LNCaP clone FGC (cell line): ENCODE data around the gene REG1A.

Experiments
- DNase-seq: peaks from one replicate; pipeline ENCODE4 v3.0.0-alpha.2; 2011; ENCODE audit warnings: low read depth
- H3K4me3 ChIP-seq: 2 replicates; pipeline ENCODE4 v1.5.1; 2011; ENCODE audit warnings: mild to moderate bottlenecking, low read depth, low read length, control low read depth
- TF ChIP-seq, protein P1 (sequence below): IDR thresholded peaks from 2 replicates; pipeline ENCODE4 v1.5.1; 2012; ENCODE audit warnings: mild to moderate bottlenecking; ENCODE audit not compliant: control insufficient read depth, insufficient read depth; ENCODE audit errors: extremely low read depth

The REG1A gene

DNA sequence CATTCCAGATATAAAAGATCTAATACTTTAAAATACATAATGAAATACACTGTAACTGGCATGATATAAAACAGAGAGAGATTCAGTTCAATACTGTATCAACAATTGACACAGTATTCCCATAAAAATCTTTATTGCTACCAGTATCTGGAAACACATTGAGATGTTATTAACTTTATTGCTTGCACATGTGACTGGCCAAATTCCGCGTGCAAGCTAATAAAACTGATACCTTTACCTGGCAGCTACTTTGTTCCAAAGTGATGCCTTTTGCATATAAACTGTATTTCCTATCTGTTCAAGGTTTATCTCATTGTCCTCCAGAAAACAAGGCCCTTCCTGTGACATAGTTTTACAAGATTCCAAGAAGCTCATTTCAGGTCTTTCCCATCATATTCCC, 17.1 kb upstream of the REG1A start:
- DNase-seq: peak; percentile 64
- TF ChIP-seq, protein P1, sequence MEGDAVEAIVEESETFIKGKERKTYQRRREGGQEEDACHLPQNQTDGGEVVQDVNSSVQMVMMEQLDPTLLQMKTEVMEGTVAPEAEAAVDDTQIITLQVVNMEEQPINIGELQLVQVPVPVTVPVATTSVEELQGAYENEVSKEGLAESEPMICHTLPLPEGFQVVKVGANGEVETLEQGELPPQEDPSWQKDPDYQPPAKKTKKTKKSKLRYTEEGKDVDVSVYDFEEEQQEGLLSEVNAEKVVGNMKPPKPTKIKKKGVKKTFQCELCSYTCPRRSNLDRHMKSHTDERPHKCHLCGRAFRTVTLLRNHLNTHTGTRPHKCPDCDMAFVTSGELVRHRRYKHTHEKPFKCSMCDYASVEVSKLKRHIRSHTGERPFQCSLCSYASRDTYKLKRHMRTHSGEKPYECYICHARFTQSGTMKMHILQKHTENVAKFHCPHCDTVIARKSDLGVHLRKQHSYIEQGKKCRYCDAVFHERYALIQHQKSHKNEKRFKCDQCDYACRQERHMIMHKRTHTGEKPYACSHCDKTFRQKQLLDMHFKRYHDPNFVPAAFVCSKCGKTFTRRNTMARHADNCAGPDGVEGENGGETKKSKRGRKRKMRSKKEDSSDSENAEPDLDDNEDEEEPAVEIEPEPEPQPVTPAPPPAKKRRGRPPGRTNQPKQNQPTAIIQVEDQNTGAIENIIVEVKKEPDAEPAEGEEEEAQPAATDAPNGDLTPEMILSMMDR: no peak
- H3K4me3 ChIP-seq: no peak overlapping the region

DNA sequence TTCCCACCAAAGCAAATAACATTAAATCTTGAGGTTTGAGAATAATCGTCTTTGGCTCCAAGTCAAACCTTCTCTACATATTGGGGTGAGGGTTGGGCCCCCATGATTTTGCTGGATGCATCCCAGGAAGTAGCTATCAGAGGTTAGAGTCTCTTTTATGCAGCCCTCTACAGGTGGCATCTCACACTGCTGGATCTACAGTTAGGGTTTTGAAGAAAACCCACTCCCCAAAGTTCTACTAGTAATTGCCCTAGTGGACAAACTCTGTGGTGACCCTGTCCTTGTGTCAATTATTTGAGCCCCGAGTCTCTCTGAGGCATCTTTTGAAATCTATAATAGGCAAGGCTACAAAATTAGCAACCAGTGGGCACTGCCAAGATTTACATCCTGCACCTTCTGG, 15.0 kb upstream of the REG1A start:
- TF ChIP-seq, protein P1: no peak
- no peak for DNase-seq
- no peak overlapping the region for H3K4me3 ChIP-seq

DNA sequence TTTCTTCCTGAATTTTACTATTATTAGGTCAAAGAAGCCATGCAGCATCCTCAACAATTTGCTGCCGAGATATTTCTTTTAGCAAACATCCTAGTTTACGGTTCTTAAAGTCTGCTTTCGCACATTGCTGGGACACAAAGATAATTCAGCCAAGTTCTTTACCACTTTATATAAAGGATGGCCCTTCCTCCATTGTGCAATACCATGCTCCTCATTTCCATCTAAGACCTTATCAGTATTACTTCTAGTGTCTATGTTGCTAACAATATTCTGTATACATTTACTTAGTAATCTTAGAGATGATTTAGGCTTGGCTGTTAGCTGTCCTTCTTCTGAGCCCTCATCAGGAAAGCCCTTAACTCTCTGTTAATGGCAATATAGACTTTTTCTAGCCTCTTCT, 8.0 kb upstream of the REG1A start:
- H3K4me3 ChIP-seq: no peak overlapping the region
- no peak for DNase-seq
- TF ChIP-seq, protein P1: no peak

DNA sequence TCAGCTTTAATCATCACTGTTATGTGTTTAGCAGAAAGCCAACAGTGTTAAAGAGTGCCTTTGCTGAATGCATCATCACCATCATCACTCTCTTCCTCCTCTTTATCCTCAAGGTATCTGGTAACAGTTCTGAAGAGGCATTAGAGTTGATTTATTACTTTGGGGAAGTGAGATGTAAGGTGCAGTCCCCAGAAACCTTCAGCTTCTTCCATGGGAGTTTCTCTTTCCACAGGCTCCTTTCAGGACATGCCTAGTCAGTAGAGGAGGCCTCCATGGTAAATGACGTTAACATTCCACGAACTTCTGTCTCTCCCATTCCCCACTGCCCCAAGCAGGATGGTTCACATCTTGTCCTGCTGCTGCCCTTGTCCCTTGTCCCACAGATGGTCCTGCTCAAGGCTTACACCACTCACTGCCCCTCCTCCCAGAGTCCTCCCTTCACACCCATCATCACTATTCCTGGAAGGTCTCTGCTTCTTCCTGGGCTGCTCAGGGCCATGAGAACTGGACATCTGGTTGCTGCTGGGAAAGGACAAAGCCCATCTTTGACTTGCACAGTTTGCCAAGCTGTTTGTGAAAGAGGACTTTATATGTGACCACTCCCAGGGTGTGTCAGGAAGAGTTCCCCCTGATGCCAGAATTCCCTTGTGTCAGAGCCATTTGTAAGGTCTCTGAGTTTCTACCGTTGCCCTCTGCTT, 5.3 kb upstream of the REG1A start:
- TF ChIP-seq, protein P1: no peak
- no peak for DNase-seq
- no peak overlapping the region for H3K4me3 ChIP-seq

DNA sequence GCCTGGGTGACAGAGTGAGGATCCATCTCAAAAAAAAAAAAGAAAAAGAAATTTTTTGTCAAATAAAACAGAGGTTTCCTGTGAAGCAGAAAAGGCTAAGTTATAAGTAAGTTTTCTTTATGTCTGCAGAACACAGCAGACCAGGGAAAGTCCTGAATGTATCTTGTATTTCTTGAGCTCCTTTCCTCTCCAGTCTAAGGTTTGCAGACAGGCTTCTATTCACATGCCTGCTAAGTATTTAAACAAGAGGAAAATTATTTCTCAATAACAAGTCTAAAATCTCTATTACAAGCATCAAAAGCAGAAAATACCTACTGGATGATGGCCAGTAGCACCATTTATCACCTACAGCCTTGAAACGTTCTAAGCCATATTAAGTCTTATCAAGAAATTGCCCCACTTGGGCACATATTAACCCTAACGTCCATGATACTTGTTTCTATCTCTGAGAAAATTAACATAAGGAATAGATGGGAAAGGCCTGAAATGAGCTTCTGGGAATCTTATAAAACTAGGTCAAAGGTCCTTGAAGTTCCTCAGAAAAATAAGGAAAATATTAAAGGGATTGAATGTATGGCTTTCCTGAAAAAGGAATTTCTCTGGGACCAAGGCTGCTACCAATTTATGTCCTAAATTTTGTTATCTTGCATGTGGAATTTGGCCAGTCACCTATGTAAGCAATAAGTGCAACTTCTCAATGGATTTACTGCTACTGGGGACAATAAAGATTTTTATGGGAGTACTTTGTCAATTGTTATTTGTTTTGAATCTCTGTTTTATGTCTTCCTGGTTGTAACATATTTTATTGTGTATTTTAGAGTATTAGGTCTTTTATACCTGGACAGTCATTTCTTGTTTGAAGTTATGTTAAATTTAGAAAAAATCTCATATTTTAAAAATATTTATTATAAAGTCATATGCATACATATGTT, 3.0 kb upstream of the REG1A start:
- TF ChIP-seq, protein P1: no peak
- peak; percentile 83 for DNase-seq

DNA sequence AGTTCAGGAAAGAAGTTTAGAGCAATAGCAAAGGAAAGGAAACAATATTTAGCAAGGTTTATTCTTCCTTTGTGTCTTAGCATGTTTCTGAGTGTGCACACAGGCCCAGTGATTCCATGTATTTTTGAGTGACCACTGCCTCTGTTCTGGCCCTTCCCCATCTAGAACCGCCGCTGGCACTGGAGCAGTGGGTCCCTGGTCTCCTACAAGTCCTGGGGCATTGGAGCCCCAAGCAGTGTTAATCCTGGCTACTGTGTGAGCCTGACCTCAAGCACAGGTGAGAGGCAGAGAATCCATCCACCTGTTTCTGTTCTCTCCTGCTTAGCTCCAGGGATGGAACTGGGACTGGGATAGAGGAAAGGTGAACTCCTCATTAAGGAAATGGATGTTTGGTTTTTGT, 2.4 kb downstream of the REG1A start:
- DNase-seq: no peak
- TF ChIP-seq, protein P1: no peak
- H3K4me3 ChIP-seq: no peak overlapping the region

More for the DNA sequence above, 3.0 kb upstream of the REG1A start:
- no peak overlapping the region for H3K4me3 ChIP-seq
